HG02884 (cell line): ENCODE results near the gene GALNT16.
"Not testable (repeated sequence)": the region's sequence is repeated elsewhere in the genome, so short reads cannot be mapped to it uniquely, and the experiment has no call there.

Experiments used
- ATAC-seq: cut with Tn5 transposase; IDR thresholded peaks from one replicate; pipeline ENCODE4 v1.9.1; 2021; ENCODE audit warnings: mild to moderate bottlenecking, moderate library complexity; ENCODE audit not compliant: unreplicated experiment

GALNT16 gene

GRCh38 chr14:69358233-69358963, 98.4 kb downstream of the GALNT16 start:
- ATAC-seq = no peak

- no peak for ATAC-seq
These were observed 99.0 kb downstream of the GALNT16 start for GRCh38 chr14:69358966-69359365.

- no peak for ATAC-seq
These were observed 100.6 kb downstream of the GALNT16 start for GRCh38 chr14:69360438-69361108.

GRCh38 chr14:69363055-69363454, 103.1 kb downstream of the GALNT16 start:
- no peak for ATAC-seq

- ATAC-seq = no peak
These were observed 104.0 kb downstream of the GALNT16 start for GRCh38 chr14:69363964-69364363.

GRCh38 chr14:69364378-69364777, 104.4 kb downstream of the GALNT16 start:
- ATAC-seq = no peak

- ATAC-seq = no peak
These were observed 106.1 kb downstream of the GALNT16 start for GRCh38 chr14:69366069-69366468.

- ATAC-seq = no peak
These were observed 106.8 kb downstream of the GALNT16 start for GRCh38 chr14:69366761-69367160.

GRCh38 chr14:69368381-69368780, 108.4 kb downstream of the GALNT16 start:
- ATAC-seq = no peak

GRCh38 chr14:69370061-69370460, 110.1 kb downstream of the GALNT16 start:
- no peak for ATAC-seq

GRCh38 chr14:69372146-69372545, 112.2 kb downstream of the GALNT16 start:
- ATAC-seq = no peak

- no peak for ATAC-seq
These were observed 113.1 kb downstream of the GALNT16 start for GRCh38 chr14:69373104-69373503.

GRCh38 chr14:69374235-69374634, 114.3 kb downstream of the GALNT16 start:
- ATAC-seq = no peak

- ATAC-seq = no peak
These were observed 115.2 kb downstream of the GALNT16 start for GRCh38 chr14:69375182-69375581.

- no peak for ATAC-seq
These were observed 115.8 kb downstream of the GALNT16 start for GRCh38 chr14:69375722-69376121.

- no peak for ATAC-seq
These were observed 116.5 kb downstream of the GALNT16 start for GRCh38 chr14:69376439-69376838.

- no peak for ATAC-seq
These were observed 118.3 kb downstream of the GALNT16 start for GRCh38 chr14:69378274-69378673.

GRCh38 chr14:69387311-69387710, 127.4 kb downstream of the GALNT16 start:
- ATAC-seq = no peak

- ATAC-seq = not testable (repeated sequence)
These were observed 131.4 kb downstream of the GALNT16 start for GRCh38 chr14:69391400-69391799.

GRCh38 chr14:69392481-69392880, 132.5 kb downstream of the GALNT16 start:
- no peak for ATAC-seq

GRCh38 chr14:69395929-69396328, 136.0 kb downstream of the GALNT16 start:
- no peak for ATAC-seq

GRCh38 chr14:69398053-69398817, 138.3 kb downstream of the GALNT16 start, which contains the start of the genes ERH and SLC39A9:
Gene ERH (minus strand): TSS chr14:69398299. CDS start chr14:69398233, 66 bp downstream.
Gene SLC39A9 (plus strand): TSS chr14:69398692. CDS start chr14:69399370, 678 bp downstream.
- peak; percentile 86 for ATAC-seq
